Neural cell (in vitro differentiated cells): ENCODE data around the gene TRPM3. TPM values are rescaled to one million over a fixed set of nuclear protein-coding genes. Genes with fewer than 3 reads are reported as not detected.

Source experiments
- H2AFZ ChIP-seq: fragments of 200-600, 300-800 bp; sonication (generic), shearing (Covaris generic); 2 replicates; pipeline ENCODE4 v1.6.0; 2014; ENCODE audit warnings: low read depth, mild to moderate bottlenecking, antibody characterized with exemption, low read length, moderate library complexity
- H3F3A ChIP-seq: fragments of 200-600 bp; shearing (Covaris generic); 2 replicates; pipeline ENCODE4 v1.6.1; 2016; ENCODE audit warnings: mild to moderate bottlenecking, moderate library complexity, mixed read lengths, antibody characterized with exemption, low read length; ENCODE audit not compliant: insufficient read depth, poor library complexity, severe bottlenecking
- H3K27ac ChIP-seq: fragments of 200-600, 300-800 bp; sonication (generic), shearing (Covaris generic); 2 replicates; pipeline ENCODE4 v1.5.1; 2014; ENCODE audit warnings: mild to moderate bottlenecking, low read length, moderate library complexity
- H3K27me3 ChIP-seq: fragments of 300-800, 200-600 bp; sonication (generic), shearing (Covaris generic); 2 replicates; pipeline ENCODE4 v1.6.0; 2014; ENCODE audit warnings: mild to moderate bottlenecking, low read depth, low read length, moderate library complexity; ENCODE audit not compliant: insufficient read depth
- H3K36me3 ChIP-seq: fragments of 300-800, 200-600 bp; sonication (generic), shearing (Covaris generic); 2 replicates; pipeline ENCODE4 v1.5.1; 2014; ENCODE audit warnings: mild to moderate bottlenecking, antibody characterized with exemption, low read length, moderate library complexity; ENCODE audit not compliant: insufficient read depth
- H3K4me2 ChIP-seq: fragments of 300-800, 200-600 bp; sonication (generic), shearing (Covaris generic); 2 replicates; pipeline ENCODE4 v1.6.0; 2014; ENCODE audit warnings: mild to moderate bottlenecking, low read length
- H3K4me3 ChIP-seq: fragments of 300-800, 200-600 bp; sonication (generic), shearing (Covaris generic); 2 replicates; pipeline ENCODE4 v1.5.1; 2014; ENCODE audit warnings: mild to moderate bottlenecking, low read length, moderate library complexity
- H3K79me2 ChIP-seq: fragments of 200-600 bp; shearing (Covaris generic); replicated peaks from 2 replicates; pipeline ENCODE4 v1.6.0; 2014; ENCODE audit warnings: mild to moderate bottlenecking, low read length, moderate library complexity; ENCODE audit not compliant: insufficient read depth
- H3K9ac ChIP-seq: fragments of 300-800, 200-600 bp; sonication (generic), shearing (Covaris generic); 2 replicates; pipeline ENCODE4 v1.6.1; 2016; ENCODE audit warnings: mild to moderate bottlenecking, low read length, mixed read lengths
- H3K9me2 ChIP-seq: fragments of 200-600 bp; shearing (Covaris generic); 2 replicates; pipeline ENCODE4 v1.6.1; 2016; ENCODE audit warnings: mild to moderate bottlenecking, low read length, mixed read lengths; ENCODE audit not compliant: insufficient read depth
- H3K9me3 ChIP-seq: fragments of 200-600, 300-800 bp; sonication (generic), shearing (Covaris generic); 2 replicates; pipeline ENCODE4 v1.6.1; 2016; ENCODE audit warnings: mild to moderate bottlenecking, mixed run types, low read length, moderate library complexity, mixed read lengths
- H4K20me1 ChIP-seq: fragments of 200-600 bp; shearing (Covaris generic); 2 replicates; pipeline ENCODE4 v1.6.1; 2016; ENCODE audit warnings: mild to moderate bottlenecking, mixed run types; ENCODE audit not compliant: insufficient read depth
- CTCF ChIP-seq: fragments of 450-650 bp; IDR thresholded peaks from 2 replicates; pipeline ENCODE4 v1.5.1; 2014; ENCODE audit warnings: antibody characterized with exemption, mild to moderate bottlenecking, moderate library complexity; ENCODE audit not compliant: poor library complexity, severe bottlenecking
- EP300 ChIP-seq: fragments of 450-650 bp; conservative IDR thresholded peaks from 2 replicates; pipeline ENCODE4 v1.6.1; 2014; ENCODE audit warnings: antibody characterized with exemption, mild to moderate bottlenecking, moderate library complexity; ENCODE audit not compliant: poor library complexity, severe bottlenecking
- EZH2 ChIP-seq: fragments of 200-600, 300-800 bp; shearing (Covaris generic), sonication (generic); IDR thresholded peaks from 2 replicates; pipeline ENCODE4 v1.6.1; 2014; ENCODE audit warnings: antibody characterized with exemption, low read length, borderline replicate concordance, mild to moderate bottlenecking; ENCODE audit not compliant: insufficient read depth, poor library complexity, severe bottlenecking
- MXI1 ChIP-seq: fragments of 450-650 bp; conservative IDR thresholded peaks from 2 replicates; pipeline ENCODE4 v1.6.1; 2014; ENCODE audit warnings: antibody characterized with exemption, mild to moderate bottlenecking; ENCODE audit not compliant: poor library complexity, severe bottlenecking
- POLR2AphosphoS5 ChIP-seq: IDR thresholded peaks from 2 replicates; pipeline ENCODE4 v1.6.1; 2012
- RAD21 ChIP-seq: fragments of 450-650 bp; conservative IDR thresholded peaks from 2 replicates; pipeline ENCODE4 v1.6.1; 2014; ENCODE audit warnings: antibody characterized with exemption, mild to moderate bottlenecking, moderate library complexity
- REST ChIP-seq: IDR thresholded peaks from 2 replicates; pipeline ENCODE4 v1.6.1; 2012; ENCODE audit warnings: borderline replicate concordance
- SMC3 ChIP-seq: fragments of 450-650 bp; conservative IDR thresholded peaks from 2 replicates; pipeline ENCODE4 v1.6.1; 2014; ENCODE audit warnings: antibody characterized with exemption, mild to moderate bottlenecking, moderate library complexity; ENCODE audit not compliant: poor library complexity
- TAF1 ChIP-seq: IDR thresholded peaks from 2 replicates; pipeline ENCODE4 v1.6.1; 2012; ENCODE audit warnings: low read depth
- polyA plus RNA-seq: library from polyadenylated mRNA; depleted of rRNA; stranded (reverse); fragments of >200 nt; gene quantifications from 2 replicates; pipeline ENCODE4 v1.2.3, GENCODE V29; 2014

TRPM3 gene
- polyA plus RNA-seq, 1 donor from 2014 or later = 1.3 TPM

GRCh38 chr9:70534061-70534460, 587.4 kb downstream of the TRPM3 start:
- H3K27ac ChIP-seq = no peak overlapping the region
- H3F3A ChIP-seq = no peaks in the 10 kb centered on the region
- H4K20me1 ChIP-seq = no peaks in the 10 kb centered on the region
- H2AFZ ChIP-seq = no peak overlapping the region
- H3K36me3 ChIP-seq = no peaks in the 10 kb centered on the region
- no peaks in the 10 kb centered on the region for H3K9me3 ChIP-seq
- no peaks in the 10 kb centered on the region for H3K79me2 ChIP-seq
- TF ChIP-seq POLR2AphosphoS5 = no peak
- no peak for TF ChIP-seq RAD21
- TF ChIP-seq CTCF = no peak
- no peak for TF ChIP-seq MXI1
- TF ChIP-seq SMC3 = no peak
- no peak for TF ChIP-seq EZH2
- no peak for TF ChIP-seq REST
- TF ChIP-seq TAF1 = no peak
- no peak for TF ChIP-seq EP300
- no peak overlapping the region for H3K4me2 ChIP-seq
- no peak overlapping the region for H3K9ac ChIP-seq
- no peak overlapping the region for H3K4me3 ChIP-seq
- no peaks in the 10 kb centered on the region for H3K27me3 ChIP-seq
- no peaks in the 10 kb centered on the region for H3K9me2 ChIP-seq

- Histone ChIP-seq H3K27me3 (no peaks in the 10 kb centered on the region), H3K36me3 (no peaks in the 10 kb centered on the region), H3K4me3 (no peak overlapping the region), H3K27ac (no peak overlapping the region), H2AFZ (no peak overlapping the region), H3K4me2 (no peak overlapping the region), H3K9ac (no peak overlapping the region), H3F3A (no peaks in the 10 kb centered on the region), H3K9me3 (no peaks in the 10 kb centered on the region), H4K20me1 (no peaks in the 10 kb centered on the region), H3K9me2 (no peaks in the 10 kb centered on the region), H3K79me2 (no peaks in the 10 kb centered on the region)
- TF ChIP-seq EZH2 (no peak), RAD21 (no peak), TAF1 (no peak), SMC3 (no peak), MXI1 (no peak), REST (no peak), POLR2AphosphoS5 (no peak), EP300 (no peak), CTCF (no peak)
Measured at GRCh38 chr9:70533492-70533891, 587.9 kb downstream of the TRPM3 start.
